HUES6 (cell line): ENCODE results near the gene GATD1.

Experiments used
- H3K27ac ChIP-seq: 2 replicates; pipeline ENCODE4 v1.7.0; 2013; ENCODE audit warnings: low read depth, mild to moderate bottlenecking, low read length, inconsistent platforms
- H3K27me3 ChIP-seq: 2 replicates; pipeline ENCODE4 v1.6.1; 2013; ENCODE audit warnings: low read length; ENCODE audit not compliant: control insufficient read depth, insufficient read depth
- H3K36me3 ChIP-seq: 2 replicates; pipeline ENCODE4 v1.6.1; 2013; ENCODE audit warnings: low read length; ENCODE audit not compliant: control insufficient read depth, insufficient read depth
- H3K4me1 ChIP-seq: 2 replicates; pipeline ENCODE4 v1.6.1; 2013; ENCODE audit warnings: low read length; ENCODE audit not compliant: control insufficient read depth, insufficient read depth
- H3K4me3 ChIP-seq: 2 replicates; pipeline ENCODE4 v1.5.1; 2013; ENCODE audit warnings: low read depth, low read length
- H3K9ac ChIP-seq: one replicate; pipeline ENCODE4 v1.6.1; 2013; ENCODE audit warnings: mild to moderate bottlenecking, low read length
- H3K9me3 ChIP-seq: 2 replicates; pipeline ENCODE4 v1.6.1; 2013; ENCODE audit warnings: low read depth, low read length; ENCODE audit not compliant: control insufficient read depth, insufficient read depth

The GATD1 gene

DNA sequence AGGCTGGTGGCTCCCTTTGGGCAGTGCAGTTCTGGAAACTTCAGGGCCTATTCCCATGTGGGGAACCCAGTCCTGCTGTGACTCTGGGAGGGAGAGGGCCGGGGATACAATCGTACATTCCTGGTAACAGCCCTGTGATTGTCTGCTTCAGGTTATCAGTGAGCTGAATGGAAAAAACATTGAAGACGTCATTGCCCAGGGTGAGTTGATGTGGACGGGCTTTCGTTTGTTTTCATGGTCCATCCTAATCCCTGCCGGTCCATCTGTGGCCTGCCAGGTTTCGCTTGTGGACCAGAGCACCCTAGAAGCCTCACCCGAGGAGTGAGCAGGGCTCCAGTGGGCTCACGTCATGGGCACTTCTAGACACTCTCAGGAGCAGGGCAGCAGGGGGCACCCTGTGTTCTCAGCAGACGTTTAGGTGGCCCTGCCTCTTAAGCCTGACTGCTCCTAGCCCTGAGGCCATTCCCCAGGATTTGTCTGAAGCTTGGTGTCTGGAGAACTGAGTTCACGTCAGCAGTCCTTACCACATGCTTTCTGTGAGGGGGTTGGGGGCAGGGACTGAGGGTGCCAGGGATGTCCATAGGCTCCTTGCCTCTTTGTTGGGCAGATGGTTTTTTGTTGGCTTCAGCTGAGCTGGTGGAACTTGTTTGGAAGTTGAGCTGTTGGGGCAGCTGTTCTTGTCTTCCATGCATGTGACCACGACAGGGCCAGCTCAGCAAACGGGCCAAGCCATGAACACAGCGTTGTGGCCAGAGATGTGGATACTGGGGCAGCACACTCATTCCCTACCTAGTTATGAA lies 34.4 kb upstream of the GATD1 start:
- Histone ChIP-seq H3K27ac (peak overlapping the region; percentile 99; the same call in 1 of the 2 replicates), H3K4me1 (peaks cover 11% of the 10 kb centered on the region; the same call in 1 of the 2 replicates), H3K9me3 (no peaks in the 10 kb centered on the region), H3K36me3 (peaks cover 33% of the 10 kb centered on the region), H3K9ac (peak overlapping the region; percentile 97), H3K4me3 (peak overlapping the region; percentile 93), H3K27me3 (no peaks in the 10 kb centered on the region)

GRCh38 chr11:810040-810567 lies 32.8 kb upstream of the GATD1 start:
- H3K4me1 ChIP-seq = peaks cover 11% of the 10 kb centered on the region

GRCh38 chr11:809287-810039 lies 32.2 kb upstream of the GATD1 start, which contains the start of gene RPLP2:
Gene RPLP2, plus strand, starts transcription at chr11:809967. Its CDS starts 268 bp downstream, at chr11:810235.
- H3K4me1 ChIP-seq = peaks cover 14% of the 10 kb centered on the region
- peaks cover 33% of the 10 kb centered on the region for H3K36me3 ChIP-seq
- H3K9ac ChIP-seq = peak within 1 kb of the TSS; percentile 97

More at GRCh38 chr11:810040-810567, 32.8 kb upstream of the GATD1 start:
- Histone ChIP-seq H3K9me3 (no peaks in the 10 kb centered on the region), H3K27me3 (no peaks in the 10 kb centered on the region), H3K4me3 (peak overlapping the region; percentile 93), H3K9ac (peak overlapping the region; percentile 97), H3K27ac (peak overlapping the region; percentile 99), H3K36me3 (peaks cover 33% of the 10 kb centered on the region)

DNA sequence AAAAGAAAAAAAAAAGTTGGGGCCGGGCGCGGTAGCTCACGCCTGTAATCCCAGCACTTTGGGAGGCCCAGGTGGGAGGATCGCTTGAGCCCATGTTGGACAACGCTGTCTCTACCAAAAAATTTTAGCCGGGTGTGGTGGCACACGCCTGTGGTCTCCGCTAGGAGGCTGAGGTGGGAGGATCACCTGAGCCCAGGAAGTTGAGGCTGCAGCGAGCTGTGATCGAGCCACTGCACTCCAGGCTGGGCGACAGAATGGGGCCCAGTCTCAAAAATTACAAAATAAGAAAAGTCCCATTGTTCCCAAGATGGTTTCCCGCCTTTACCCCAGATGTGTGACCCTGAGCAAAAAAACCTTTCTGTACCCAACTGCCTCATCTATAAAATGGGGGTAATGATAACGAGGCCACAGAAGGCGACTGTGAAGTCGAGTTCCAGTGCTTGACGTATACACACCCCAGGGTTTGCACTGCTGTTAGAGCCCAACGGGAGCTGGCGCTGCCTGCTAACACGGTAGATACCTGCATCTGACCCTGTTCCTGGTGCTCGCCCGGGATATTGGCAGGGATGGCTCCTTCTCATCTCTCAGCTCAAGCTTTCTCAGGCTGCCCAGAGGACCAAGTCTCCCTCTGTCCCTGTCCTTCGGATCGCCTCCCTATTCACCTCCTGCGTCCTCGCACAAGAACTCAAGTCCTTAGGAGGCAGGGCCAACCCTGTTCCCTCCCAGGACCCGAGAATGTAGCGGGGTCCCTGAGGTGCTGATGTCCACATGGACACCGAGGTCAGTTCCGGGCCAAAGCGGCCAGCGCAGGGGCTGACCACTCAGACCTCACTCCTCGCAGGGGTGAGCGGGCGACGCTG lies 31.4 kb upstream of the GATD1 start:
- H3K4me1 ChIP-seq = peaks cover 22% of the 10 kb centered on the region
- H3K9me3 ChIP-seq = no peaks in the 10 kb centered on the region
- H3K36me3 ChIP-seq = peaks cover 30% of the 10 kb centered on the region
- peak overlapping the region; percentile 97 for H3K9ac ChIP-seq
- peak overlapping the region; percentile 99 for H3K27ac ChIP-seq
- H3K27me3 ChIP-seq = no peaks in the 10 kb centered on the region
- peak overlapping the region; percentile 93 for H3K4me3 ChIP-seq

More at GRCh38 chr11:809287-810039, 32.2 kb upstream of the GATD1 start, which contains the start of gene RPLP2:
- peak within 1 kb of the TSS; percentile 99 for H3K27ac ChIP-seq
- H3K4me3 ChIP-seq = peak within 1 kb of the TSS; percentile 93
- H3K9me3 ChIP-seq = no peaks in the 10 kb centered on the region
- no peaks in the 10 kb centered on the region for H3K27me3 ChIP-seq

GRCh38 chr11:804599-804964 lies 27.3 kb upstream of the GATD1 start:
- H3K27ac ChIP-seq = no peak overlapping the region
- peak overlapping the region; percentile 74 for H3K4me3 ChIP-seq
- peak overlapping the region; percentile 31 for H3K9ac ChIP-seq
- no peaks in the 10 kb centered on the region for H3K9me3 ChIP-seq
- peaks cover 16% of the 10 kb centered on the region for H3K4me1 ChIP-seq
- no peaks in the 10 kb centered on the region for H3K27me3 ChIP-seq
- H3K36me3 ChIP-seq = peaks cover 38% of the 10 kb centered on the region

- H3K4me1 ChIP-seq = peaks cover 16% of the 10 kb centered on the region
- H3K27me3 ChIP-seq = no peaks in the 10 kb centered on the region
- no peaks in the 10 kb centered on the region for H3K9me3 ChIP-seq
- peak overlapping the region; percentile 31 for H3K9ac ChIP-seq
- peak overlapping the region; percentile 74 for H3K4me3 ChIP-seq
- H3K27ac ChIP-seq = no peak overlapping the region
- peaks cover 44% of the 10 kb centered on the region for H3K36me3 ChIP-seq
Measured at GRCh38 chr11:803770-804598, 26.7 kb upstream of the GATD1 start.

- no peaks in the 10 kb centered on the region for H3K27me3 ChIP-seq
- H3K27ac ChIP-seq = no peak overlapping the region
- peaks cover 46% of the 10 kb centered on the region for H3K36me3 ChIP-seq
- peaks cover 13% of the 10 kb centered on the region for H3K4me1 ChIP-seq
- H3K9me3 ChIP-seq = no peaks in the 10 kb centered on the region
- no peak overlapping the region for H3K9ac ChIP-seq
- H3K4me3 ChIP-seq = no peak overlapping the region
Measured at GRCh38 chr11:803467-803742, 26.1 kb upstream of the GATD1 start.

GRCh38 chr11:802693-803466 lies 25.6 kb upstream of the GATD1 start:
- H3K9ac ChIP-seq = no peak overlapping the region
- no peaks in the 10 kb centered on the region for H3K9me3 ChIP-seq
- H3K27me3 ChIP-seq = no peaks in the 10 kb centered on the region
- H3K36me3 ChIP-seq = peaks cover 46% of the 10 kb centered on the region
- peaks cover 13% of the 10 kb centered on the region for H3K4me1 ChIP-seq
- no peak overlapping the region for H3K4me3 ChIP-seq
- H3K27ac ChIP-seq = no peak overlapping the region

- no peak overlapping the region for H3K9ac ChIP-seq
- H3K27me3 ChIP-seq = no peaks in the 10 kb centered on the region
- no peak overlapping the region for H3K27ac ChIP-seq
- H3K4me1 ChIP-seq = peaks cover 13% of the 10 kb centered on the region
- no peak overlapping the region for H3K4me3 ChIP-seq
- no peaks in the 10 kb centered on the region for H3K9me3 ChIP-seq
- peaks cover 46% of the 10 kb centered on the region for H3K36me3 ChIP-seq
Measured at GRCh38 chr11:802018-802617, 24.8 kb upstream of the GATD1 start.
